ENCODE results near the gene MOGAT2.

GRCh38 chr11:75779960-75780359 is 62.3 kb downstream of the MOGAT2 start:
- TF ChIP-seq, protein P1, sequence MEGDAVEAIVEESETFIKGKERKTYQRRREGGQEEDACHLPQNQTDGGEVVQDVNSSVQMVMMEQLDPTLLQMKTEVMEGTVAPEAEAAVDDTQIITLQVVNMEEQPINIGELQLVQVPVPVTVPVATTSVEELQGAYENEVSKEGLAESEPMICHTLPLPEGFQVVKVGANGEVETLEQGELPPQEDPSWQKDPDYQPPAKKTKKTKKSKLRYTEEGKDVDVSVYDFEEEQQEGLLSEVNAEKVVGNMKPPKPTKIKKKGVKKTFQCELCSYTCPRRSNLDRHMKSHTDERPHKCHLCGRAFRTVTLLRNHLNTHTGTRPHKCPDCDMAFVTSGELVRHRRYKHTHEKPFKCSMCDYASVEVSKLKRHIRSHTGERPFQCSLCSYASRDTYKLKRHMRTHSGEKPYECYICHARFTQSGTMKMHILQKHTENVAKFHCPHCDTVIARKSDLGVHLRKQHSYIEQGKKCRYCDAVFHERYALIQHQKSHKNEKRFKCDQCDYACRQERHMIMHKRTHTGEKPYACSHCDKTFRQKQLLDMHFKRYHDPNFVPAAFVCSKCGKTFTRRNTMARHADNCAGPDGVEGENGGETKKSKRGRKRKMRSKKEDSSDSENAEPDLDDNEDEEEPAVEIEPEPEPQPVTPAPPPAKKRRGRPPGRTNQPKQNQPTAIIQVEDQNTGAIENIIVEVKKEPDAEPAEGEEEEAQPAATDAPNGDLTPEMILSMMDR (IDR thresholded peaks at IDR 0.05 in 2 of 3, conservative IDR thresholded peaks at IDR 0.05 in 1 of 3; ENCODE audit: borderline replicate concordance in 1 of 3, insufficient read depth in 1 of 3, low read depth in 2 of 3, low read length in 2 of 3) = no peak
- no peak for TF ChIP-seq CBX3 (IDR thresholded peaks at IDR 0.05; ENCODE audit: low read depth)
- no peak for TF ChIP-seq YY1 (IDR thresholded peaks at IDR 0.05; ENCODE audit: extremely low read depth, insufficient replicate concordance, low read depth, low read length)
- no peak for TF ChIP-seq POLR2A (IDR thresholded peaks at IDR 0.05; ENCODE audit: borderline replicate concordance, extremely low read depth, insufficient read depth, insufficient read length)
- no peak for TF ChIP-seq REST (IDR thresholded peaks at IDR 0.05; ENCODE audit: low read depth)
- TF ChIP-seq ZNF274 (IDR thresholded peaks at IDR 0.05; ENCODE audit: low read depth, low read length) = no peak
- no peak for TF ChIP-seq POLR2AphosphoS5 (IDR thresholded peaks at IDR 0.05; ENCODE audit: low read depth, low read length)
- TF ChIP-seq TCF7L2 (IDR thresholded peaks at IDR 0.05; ENCODE audit: borderline replicate concordance, extremely low read depth, insufficient read depth, insufficient read length) = no peak
- TF ChIP-seq, protein P2, sequence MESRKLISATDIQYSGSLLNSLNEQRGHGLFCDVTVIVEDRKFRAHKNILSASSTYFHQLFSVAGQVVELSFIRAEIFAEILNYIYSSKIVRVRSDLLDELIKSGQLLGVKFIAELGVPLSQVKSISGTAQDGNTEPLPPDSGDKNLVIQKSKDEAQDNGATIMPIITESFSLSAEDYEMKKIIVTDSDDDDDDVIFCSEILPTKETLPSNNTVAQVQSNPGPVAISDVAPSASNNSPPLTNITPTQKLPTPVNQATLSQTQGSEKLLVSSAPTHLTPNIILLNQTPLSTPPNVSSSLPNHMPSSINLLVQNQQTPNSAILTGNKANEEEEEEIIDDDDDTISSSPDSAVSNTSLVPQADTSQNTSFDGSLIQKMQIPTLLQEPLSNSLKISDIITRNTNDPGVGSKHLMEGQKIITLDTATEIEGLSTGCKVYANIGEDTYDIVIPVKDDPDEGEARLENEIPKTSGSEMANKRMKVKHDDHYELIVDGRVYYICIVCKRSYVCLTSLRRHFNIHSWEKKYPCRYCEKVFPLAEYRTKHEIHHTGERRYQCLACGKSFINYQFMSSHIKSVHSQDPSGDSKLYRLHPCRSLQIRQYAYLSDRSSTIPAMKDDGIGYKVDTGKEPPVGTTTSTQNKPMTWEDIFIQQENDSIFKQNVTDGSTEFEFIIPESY (IDR thresholded peaks at IDR 0.05; ENCODE audit: extremely low read depth, insufficient replicate concordance, low read length) = no peak
- no peak for TF ChIP-seq CEBPB (IDR thresholded peaks at IDR 0.05; ENCODE audit: low read depth)
- TF ChIP-seq EZH2phosphoT487 (IDR thresholded peaks at IDR 0.05; ENCODE audit: borderline replicate concordance) = no peak
- no peak for TF ChIP-seq EZH2 (IDR thresholded peaks at IDR 0.05)
- no peak for TF ChIP-seq JUND (IDR thresholded peaks at IDR 0.05)
